Keratinocyte (primary cell): ENCODE data around the gene SSH2. TPM values are rescaled to one million over a fixed set of nuclear protein-coding genes. Genes with fewer than 3 reads are reported as not detected.

Experiments
- DNase-seq: peaks from one replicate; pipeline ENCODE4 v3.0.0-alpha.2; 2011; ENCODE audit warnings: low read depth, missing footprints, low spot score
- FAIRE-seq: peaks from 2 replicates; lab custom pipeline; 2011; peaks lifted over from hg19 to GRCh38; lab: Jason Lieb, UNC
- H2AFZ ChIP-seq: 2 replicates; pipeline ENCODE4 v1.6.0; 2012; ENCODE audit warnings: low read length, control low read depth, inconsistent platforms; ENCODE audit not compliant: control insufficient read depth
- H3K27ac ChIP-seq: 2 replicates; pipeline ENCODE4 v1.5.1; 2011; ENCODE audit warnings: low read length; ENCODE audit not compliant: control insufficient read depth, insufficient read depth
- H3K27me3 ChIP-seq: 3 replicates; pipeline ENCODE4 v1.6.0; 2011; ENCODE audit warnings: low read length; ENCODE audit not compliant: control insufficient read depth, insufficient read depth; ENCODE audit errors: extremely low read depth
- H3K36me3 ChIP-seq, 2 experiments: 2 replicates in 1 of 2; 3 replicates in 1 of 2; pipeline ENCODE4 v1.5.1; 2011; ENCODE audit warnings: low read length in 2 of 2, mild to moderate bottlenecking in 1 of 2; ENCODE audit not compliant: control insufficient read depth in 2 of 2, insufficient read depth in 2 of 2; ENCODE audit errors: extremely low read depth in 1 of 2
- H3K4me1 ChIP-seq: 3 replicates; pipeline ENCODE4 v1.5.1; 2011; ENCODE audit warnings: low read length; ENCODE audit not compliant: control insufficient read depth, insufficient read depth; ENCODE audit errors: extremely low read depth
- H3K4me2 ChIP-seq: 3 replicates; pipeline ENCODE4 v1.6.0; 2011; ENCODE audit warnings: low read depth, low read length; ENCODE audit not compliant: control insufficient read depth, insufficient read depth; ENCODE audit errors: extremely low read depth
- H3K4me3 ChIP-seq, 3 experiments: fragments of 200-600 bp in 1 of 3; sonication (generic) in 1 of 3; 2 replicates in 2 of 3; 3 replicates in 1 of 3; pipeline ENCODE4 v1.5.1; 2011 to 2016; ENCODE audit warnings: low read length in 3 of 3, mild to moderate bottlenecking in 3 of 3, control low read depth in 2 of 3, inconsistent platforms in 1 of 3, low read depth in 1 of 3, mixed read lengths in 1 of 3, mixed run types in 1 of 3, moderate library complexity in 1 of 3; ENCODE audit not compliant: control insufficient read depth in 2 of 3, insufficient read depth in 2 of 3; ENCODE audit errors: extremely low read depth in 1 of 3
- H3K79me2 ChIP-seq: 2 replicates; pipeline ENCODE4 v1.6.0; 2012; ENCODE audit warnings: low read length; ENCODE audit not compliant: control insufficient read depth, insufficient read depth
- H3K9ac ChIP-seq: 3 replicates; pipeline ENCODE4 v1.6.0; 2011; ENCODE audit warnings: low read length; ENCODE audit not compliant: control insufficient read depth, insufficient read depth; ENCODE audit errors: extremely low read depth
- H3K9me1 ChIP-seq: 3 replicates; pipeline ENCODE4 v1.6.0; 2011; ENCODE audit warnings: low read length; ENCODE audit not compliant: control insufficient read depth, insufficient read depth; ENCODE audit errors: extremely low read depth
- H3K9me3 ChIP-seq: 2 replicates; pipeline ENCODE4 v1.5.1; 2012; ENCODE audit warnings: low read depth, low read length; ENCODE audit not compliant: control insufficient read depth
- H4K20me1 ChIP-seq: 3 replicates; pipeline ENCODE4 v1.6.0; 2011; ENCODE audit warnings: low read length; ENCODE audit not compliant: control insufficient read depth, insufficient read depth; ENCODE audit errors: extremely low read depth
- EZH2 ChIP-seq: IDR thresholded peaks from one replicate; pipeline ENCODE4 v1.6.1; 2012; ENCODE audit warnings: inconsistent platforms, mild to moderate bottlenecking, low read length, moderate library complexity
- dilution Hi-C: fragments of 300-500 bp; cut with MboI; formaldehyde crosslinking; loops from one replicate; pipeline ENCODE4 v1.7.0; 2020; ENCODE audit warnings: low sequenced_read_pairs; ENCODE audit not compliant: extremely low pct_ligation_motif_present
- polyA plus RNA-seq, 5 experiments: library from polyadenylated mRNA; depleted of rRNA in 3 of 5; stranded (reverse) in 3 of 5; stranded (forward) in 1 of 5; unstranded in 1 of 5; fragments of >200 nt; gene quantifications; 1 replicate in 1 of 5; 2 replicates in 3 of 5; 3 replicates in 1 of 5; pipeline versions ENCODE4 v1.2.1 to v1.2.3, GENCODE V29; 2011 to 2012; ENCODE audit warnings: missing spikeins in 2 of 5, low read depth in 1 of 5, low replicate concordance in 1 of 5
- TF ChIP-seq, protein P1 (sequence below), 3 experiments: IDR thresholded peaks in 1 of 3; conservative IDR thresholded peaks in 1 of 3; optimal IDR thresholded peaks in 1 of 3; 2 replicates in 2 of 3; 3 replicates in 1 of 3; pipeline versions ENCODE3 to v1.5.1; 2011; ENCODE audit warnings: low read length in 3 of 3, mild to moderate bottlenecking in 3 of 3, moderate library complexity in 2 of 3, control low read depth in 1 of 3, inconsistent platforms in 1 of 3; ENCODE audit not compliant: insufficient read depth in 2 of 3; ENCODE audit errors: extremely low read depth in 1 of 3

SSH2 gene
- polyA plus RNA-seq, 1 donor (not counting 4 experiments of a cell fraction or from before 2014, with no cell fraction given) = 13.9 TPM

GRCh38 chr17:29742210-29742513, 187.9 kb downstream of the SSH2 start:
- H3K4me3 ChIP-seq = no peak overlapping the region
- DNase-seq (no peak), FAIRE-seq (no peak)
- TF ChIP-seq EZH2 = no peak
- H3K9me3 ChIP-seq = no peaks in the 10 kb centered on the region
- H3K27ac ChIP-seq = no peak overlapping the region
- no peaks in the 10 kb centered on the region for H3K9me1 ChIP-seq
- H4K20me1 ChIP-seq = no peaks in the 10 kb centered on the region
- no peaks in the 10 kb centered on the region for H3K36me3 ChIP-seq
- dilution Hi-C loops = no loop called here
- no peak overlapping the region for H3K9ac ChIP-seq
- H3K27me3 ChIP-seq = no peaks in the 10 kb centered on the region
- H3K4me2 ChIP-seq = no peak overlapping the region
- peaks cover 11% of the 10 kb centered on the region for H3K4me1 ChIP-seq
- H3K79me2 ChIP-seq = no peaks in the 10 kb centered on the region
- H2AFZ ChIP-seq = no peak overlapping the region

GRCh38 chr17:29740017-29740416, 190.0 kb downstream of the SSH2 start:
- Histone ChIP-seq H3K9me1 (no peaks in the 10 kb centered on the region), H3K4me1 (peaks cover 10% of the 10 kb centered on the region), H3K27ac (no peak overlapping the region), H3K9ac (no peak overlapping the region), H3K27me3 (no peaks in the 10 kb centered on the region), H3K4me2 (no peak overlapping the region), H2AFZ (no peak overlapping the region), H3K9me3 (no peaks in the 10 kb centered on the region), H3K36me3 (no peaks in the 10 kb centered on the region), H4K20me1 (no peaks in the 10 kb centered on the region), H3K79me2 (no peaks in the 10 kb centered on the region), H3K4me3 (no peak overlapping the region)
- dilution Hi-C loops = no loop called here
- no peak for TF ChIP-seq EZH2
- TF ChIP-seq, protein P1, sequence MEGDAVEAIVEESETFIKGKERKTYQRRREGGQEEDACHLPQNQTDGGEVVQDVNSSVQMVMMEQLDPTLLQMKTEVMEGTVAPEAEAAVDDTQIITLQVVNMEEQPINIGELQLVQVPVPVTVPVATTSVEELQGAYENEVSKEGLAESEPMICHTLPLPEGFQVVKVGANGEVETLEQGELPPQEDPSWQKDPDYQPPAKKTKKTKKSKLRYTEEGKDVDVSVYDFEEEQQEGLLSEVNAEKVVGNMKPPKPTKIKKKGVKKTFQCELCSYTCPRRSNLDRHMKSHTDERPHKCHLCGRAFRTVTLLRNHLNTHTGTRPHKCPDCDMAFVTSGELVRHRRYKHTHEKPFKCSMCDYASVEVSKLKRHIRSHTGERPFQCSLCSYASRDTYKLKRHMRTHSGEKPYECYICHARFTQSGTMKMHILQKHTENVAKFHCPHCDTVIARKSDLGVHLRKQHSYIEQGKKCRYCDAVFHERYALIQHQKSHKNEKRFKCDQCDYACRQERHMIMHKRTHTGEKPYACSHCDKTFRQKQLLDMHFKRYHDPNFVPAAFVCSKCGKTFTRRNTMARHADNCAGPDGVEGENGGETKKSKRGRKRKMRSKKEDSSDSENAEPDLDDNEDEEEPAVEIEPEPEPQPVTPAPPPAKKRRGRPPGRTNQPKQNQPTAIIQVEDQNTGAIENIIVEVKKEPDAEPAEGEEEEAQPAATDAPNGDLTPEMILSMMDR (optimal IDR thresholded peaks at IDR 0.05 in 1 of 3, IDR thresholded peaks at IDR 0.05 in 1 of 3, conservative IDR thresholded peaks at IDR 0.05 in 1 of 3; ENCODE audit: extremely low read depth in 1 of 3, insufficient read depth in 2 of 3, low read length in 3 of 3) = no peak
- DNase-seq = no peak
- no peak for FAIRE-seq

DNA sequence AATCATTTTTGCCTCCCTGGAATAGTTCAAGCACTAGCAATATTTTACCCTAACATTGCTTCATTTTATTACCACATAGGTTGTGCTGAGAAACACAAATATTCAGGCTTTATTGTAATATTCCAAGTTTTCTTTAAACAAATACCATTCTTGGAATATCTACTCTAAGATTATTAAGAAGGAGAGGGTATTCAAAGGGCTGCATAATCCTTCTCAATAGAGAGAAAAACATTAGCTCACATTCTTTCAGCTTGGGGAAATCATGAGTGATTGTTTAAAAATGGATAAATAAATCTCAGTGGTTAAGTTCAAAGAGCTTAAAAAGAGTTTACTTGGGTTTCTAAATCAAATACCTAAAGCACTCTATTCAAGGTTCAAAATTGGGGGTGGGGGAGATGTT, 195.4 kb downstream of the SSH2 start:
- Histone ChIP-seq H3K9ac (no peak overlapping the region), H3K9me1 (no peaks in the 10 kb centered on the region), H3K9me3 (no peaks in the 10 kb centered on the region), H3K4me3 (no peak overlapping the region), H3K36me3 (peaks cover 0 to 3% of the 10 kb centered on the region in 2 experiments), H3K27me3 (no peaks in the 10 kb centered on the region), H3K4me1 (peaks cover 24% of the 10 kb centered on the region), H3K4me2 (no peak overlapping the region), H3K27ac (peak overlapping the region; percentile 98), H4K20me1 (no peaks in the 10 kb centered on the region), H3K79me2 (no peaks in the 10 kb centered on the region), H2AFZ (no peak overlapping the region)
- FAIRE-seq (no peak), DNase-seq (no peak)
- no peak for TF ChIP-seq EZH2
- TF ChIP-seq, protein P1 (optimal IDR thresholded peaks at IDR 0.05 in 1 of 3, IDR thresholded peaks at IDR 0.05 in 1 of 3, conservative IDR thresholded peaks at IDR 0.05 in 1 of 3; ENCODE audit: extremely low read depth in 1 of 3, insufficient read depth in 2 of 3, low read length in 3 of 3) = no peak
- dilution Hi-C loops = no loop called here
